Caco-2 (cell line): ENCODE results near the gene TTLL11. TPM values are rescaled to one million over a fixed set of nuclear protein-coding genes. Genes with fewer than 3 reads are reported as not detected.

ENCODE experiments used
- BruUV-seq: library from RNA; stranded (reverse); fragments of 400-500 nt; replicated peaks from 2 replicates; lab custom pipeline; 2021; lab: Mats Ljungman, UMichigan
- CTCF ChIA-PET: fragments of 300-600 bp; sonication (Branson Sonifier 250); formaldehyde crosslinking; loops from one replicate; lab custom pipeline; 2022; ENCODE audit warnings: antibody characterized with exemption; lab: Charles Lee
- POLR2A ChIA-PET: fragments of 300-600 bp; sonication (Branson Sonifier 250); formaldehyde crosslinking; loops from one replicate; lab custom pipeline; 2022; ENCODE audit warnings: antibody characterized with exemption; lab: Charles Lee
- DNase-seq, 2 experiments: peaks; one replicate each; pipeline versions ENCODE4 v3.0.0 to v3.0.0-alpha.2; 2020 to 2022
- H3K27me3 ChIP-seq: replicated peaks from 2 replicates; pipeline ENCODE4 v1.6.0; 2011; ENCODE audit warnings: low read length; ENCODE audit not compliant: control insufficient read depth, insufficient read depth
- H3K36me3 ChIP-seq: 2 replicates; pipeline ENCODE4 v1.5.1; 2011; ENCODE audit warnings: low read length; ENCODE audit not compliant: control insufficient read depth, insufficient read depth
- H3K4me1 ChIP-seq: fragments of 250-450 bp; sonication (Bioruptor Pico); 2 replicates; pipeline ENCODE4 v1.5.1; 2020; ENCODE audit warnings: mild to moderate bottlenecking
- H3K4me3 ChIP-seq: 2 replicates; pipeline ENCODE4 v1.5.1; 2011; ENCODE audit warnings: low read depth, mild to moderate bottlenecking, control low read depth, low read length
- H3K9me3 ChIP-seq: fragments of 250-450 bp; sonication (Bioruptor Pico); 2 replicates; pipeline ENCODE4 v1.5.1; 2020; ENCODE audit warnings: mild to moderate bottlenecking, moderate library complexity
- H3K27ac Mint-ChIP-seq: one replicate; pipeline ENCODE4 v1.8.0; 2022; ENCODE audit warnings: mixed read lengths; ENCODE audit not compliant: unreplicated experiment
- H3K27me3 Mint-ChIP-seq: one replicate; pipeline ENCODE4 v1.8.0; 2022; ENCODE audit warnings: mixed read lengths; ENCODE audit not compliant: insufficient read depth, unreplicated experiment
- H3K36me3 Mint-ChIP-seq: one replicate; pipeline ENCODE4 v1.8.0; 2022; ENCODE audit warnings: mild to moderate bottlenecking, mixed read lengths; ENCODE audit not compliant: insufficient read depth, unreplicated experiment
- H3K4me1 Mint-ChIP-seq: one replicate; pipeline ENCODE4 v1.8.0; 2022; ENCODE audit warnings: low read depth, mixed read lengths; ENCODE audit not compliant: unreplicated experiment
- H3K4me3 Mint-ChIP-seq: one replicate; pipeline ENCODE4 v1.8.0; 2022; ENCODE audit warnings: mild to moderate bottlenecking, moderate library complexity, mixed read lengths; ENCODE audit not compliant: unreplicated experiment
- H3K9me3 Mint-ChIP-seq: one replicate; pipeline ENCODE4 v1.8.0; 2022; ENCODE audit warnings: mixed read lengths; ENCODE audit not compliant: unreplicated experiment
- CTCF ChIP-seq, 2 experiments: fragments of 200-600 bp in 1 of 2; IDR thresholded peaks; 1 replicate in 1 of 2; 2 replicates in 1 of 2; pipeline versions ENCODE4 v1.5.1 to v1.8.0; 2011 to 2022; ENCODE audit warnings: antibody characterized with exemption in 1 of 2, control low read depth in 1 of 2, inconsistent platforms in 1 of 2, low read depth in 1 of 2, low read length in 1 of 2, mild to moderate bottlenecking in 1 of 2, moderate library complexity in 1 of 2; ENCODE audit not compliant: insufficient read depth in 1 of 2, severe bottlenecking in 1 of 2, unreplicated experiment in 1 of 2
- intact Hi-C: fragments of 100-400 bp; cut with micrococcal nuclease; formaldehyde crosslinking; loops from one replicate; pipeline ENCODE4 v1.10.0; 2022; ENCODE audit not compliant: unreplicated experiment
- total RNA-seq: library from RNA; stranded (reverse); gene quantifications from 2 replicates; pipeline ENCODE4 v1.2.3, GENCODE V29; 2022

TTLL11 gene
- total RNA-seq, 1 experiment from 2014 or later: 4.4 TPM

GRCh38 chr9:122134822-122135528, 41.9 kb upstream of the TTLL11 start:
- H3K4me3 ChIP-seq: no peak overlapping the region
- no TSS peak for BruUV-seq
- no peak overlapping the region for H3K27ac Mint-ChIP-seq

GRCh38 chr9:122133984-122134535, 41.0 kb upstream of the TTLL11 start:
- H3K4me1 ChIP-seq: peaks cover 16% of the 10 kb centered on the region
- H3K9me3 Mint-ChIP-seq: no peaks in the 10 kb centered on the region
- H3K36me3 Mint-ChIP-seq: peaks cover 5% of the 10 kb centered on the region
- H3K4me1 Mint-ChIP-seq: peaks cover 7% of the 10 kb centered on the region
- POLR2A ChIA-PET: no interaction called here
- H3K27me3 ChIP-seq: no peaks in the 10 kb centered on the region
- H3K27me3 Mint-ChIP-seq: no peaks in the 10 kb centered on the region
- H3K9me3 ChIP-seq: no peaks in the 10 kb centered on the region
- no peak overlapping the region for H3K4me3 Mint-ChIP-seq
- intact Hi-C loops: no loop called here
- no peak overlapping the region for H3K27ac Mint-ChIP-seq
- H3K36me3 ChIP-seq: no peaks in the 10 kb centered on the region
- CTCF ChIA-PET: interaction anchor here (1.6 kb wide), 1 partner anchor 9 kb away, joined by 3 read pairs; no protein-coding TSS in a partner anchor
- no peak overlapping the region for H3K4me3 ChIP-seq
- no peak for TF ChIP-seq CTCF (IDR thresholded peaks at IDR 0.05; ENCODE audit: insufficient read depth in 1 of 2, low read depth in 1 of 2, low read length in 1 of 2, severe bottlenecking in 1 of 2, unreplicated experiment in 1 of 2)
- no TSS peak for BruUV-seq
- no peak for DNase-seq

More at GRCh38 chr9:122134822-122135528, 41.9 kb upstream of the TTLL11 start:
- no peaks in the 10 kb centered on the region for H3K9me3 Mint-ChIP-seq
- peaks cover 5% of the 10 kb centered on the region for H3K36me3 Mint-ChIP-seq
- Histone ChIP-seq H3K27me3 (no peaks in the 10 kb centered on the region), H3K36me3 (no peaks in the 10 kb centered on the region), H3K4me1 (peaks cover 19% of the 10 kb centered on the region), H3K9me3 (no peaks in the 10 kb centered on the region)
- no peak overlapping the region for H3K4me3 Mint-ChIP-seq
- no peak for DNase-seq
- ChIA-PET CTCF (interaction anchor here (1.6 kb wide), 1 partner anchor 10 kb away, joined by 3 read pairs; no protein-coding TSS in a partner anchor), POLR2A (no interaction called here)
- intact Hi-C loops: no loop called here
- no peak for TF ChIP-seq CTCF (IDR thresholded peaks at IDR 0.05; ENCODE audit: insufficient read depth in 1 of 2, low read depth in 1 of 2, low read length in 1 of 2, severe bottlenecking in 1 of 2, unreplicated experiment in 1 of 2)
- no peaks in the 10 kb centered on the region for H3K27me3 Mint-ChIP-seq
- H3K4me1 Mint-ChIP-seq: peaks cover 11% of the 10 kb centered on the region

- no TSS peak for BruUV-seq
These were observed 40.3 kb upstream of the TTLL11 start for GRCh38 chr9:122133263-122133983.

More at GRCh38 chr9:122133263-122133983, 40.3 kb upstream of the TTLL11 start:
- H3K4me1 ChIP-seq: peaks cover 11% of the 10 kb centered on the region
- Mint-ChIP-seq H3K4me3 (no peak overlapping the region), H3K4me1 (peaks cover under 1% of the 10 kb centered on the region), H3K27me3 (no peaks in the 10 kb centered on the region), H3K27ac (no peak overlapping the region), H3K36me3 (peaks cover under 1% of the 10 kb centered on the region), H3K9me3 (no peaks in the 10 kb centered on the region)
- H3K9me3 ChIP-seq: no peaks in the 10 kb centered on the region
- intact Hi-C loops: no loop called here
- no peak for TF ChIP-seq CTCF (IDR thresholded peaks at IDR 0.05; ENCODE audit: insufficient read depth in 1 of 2, low read depth in 1 of 2, low read length in 1 of 2, severe bottlenecking in 1 of 2, unreplicated experiment in 1 of 2)
- no peak for DNase-seq
- POLR2A ChIA-PET: no interaction called here
- H3K27me3 ChIP-seq: no peaks in the 10 kb centered on the region
- CTCF ChIA-PET: interaction anchor here (1.6 kb wide), 1 partner anchor 8 kb away, joined by 3 read pairs; no protein-coding TSS in a partner anchor
- no peaks in the 10 kb centered on the region for H3K36me3 ChIP-seq
- H3K4me3 ChIP-seq: no peak overlapping the region
